GM12801 (cell line): ENCODE measurements around the gene CCDC149.

ENCODE experiments used
- CTCF ChIP-seq: IDR thresholded peaks from one replicate; pipeline ENCODE4 v1.5.1; 2011; ENCODE audit warnings: control low read depth; ENCODE audit not compliant: insufficient read length; ENCODE audit errors: extremely low read depth

Gene CCDC149

GRCh38 chr4:24896056-24896455 lies 16.8 kb downstream of the CCDC149 start:
- no peak for TF ChIP-seq CTCF

- TF ChIP-seq CTCF, result no peak
Measured at GRCh38 chr4:24895461-24895860, 17.4 kb downstream of the CCDC149 start.

GRCh38 chr4:24894846-24895245 lies 18.0 kb downstream of the CCDC149 start:
- TF ChIP-seq CTCF, result no peak

- no peak for TF ChIP-seq CTCF
Measured at GRCh38 chr4:24894243-24894642, 18.6 kb downstream of the CCDC149 start.

GRCh38 chr4:24892778-24893177 lies 20.1 kb downstream of the CCDC149 start:
- TF ChIP-seq CTCF, result no peak

GRCh38 chr4:24892278-24892677 lies 20.6 kb downstream of the CCDC149 start:
- TF ChIP-seq CTCF, result no peak

GRCh38 chr4:24890561-24891126 lies 22.2 kb downstream of the CCDC149 start:
- no peak for TF ChIP-seq CTCF
